ENCODE results near the gene GAA. TPM values are rescaled to one million over a fixed set of nuclear protein-coding genes. Genes with fewer than 3 reads are reported as not detected.

The GAA gene
- total RNA-seq, 1 donor = 76.7 TPM

- Histone ChIP-seq H2AFZ (ENCODE audit: low read length) (no peak overlapping the region), H3K79me2 (ENCODE audit: insufficient read depth, low read length) (no peaks in the 10 kb centered on the region), H3K9me3 (ENCODE audit: low read depth, low read length) (no peaks in the 10 kb centered on the region), H3K4me1 (ENCODE audit: insufficient read depth, low read length) (peaks cover 15% of the 10 kb centered on the region), H3K36me3 (ENCODE audit: insufficient read depth, low read length) (no peaks in the 10 kb centered on the region), H3K27ac (ENCODE audit: low read depth, low read length) (no peak overlapping the region), H3K27me3 (ENCODE audit: insufficient read depth, low read length) (no peaks in the 10 kb centered on the region), H4K20me1 (ENCODE audit: insufficient read depth, low read length) (no peaks in the 10 kb centered on the region), H3K4me3 (ENCODE audit: insufficient read depth, low read length) (no peak overlapping the region), H3K4me2 (ENCODE audit: insufficient read depth, low read length) (no peak overlapping the region)
- DNase-seq (ENCODE audit: insufficient read length, low spot score, missing footprints) = no peak
- no peak for TF ChIP-seq CTCF (IDR thresholded peaks at IDR 0.05; ENCODE audit: extremely low read depth, low read depth, low read length)
Observed at GRCh38 chr17:80072410-80072809, 29.0 kb upstream of the GAA start.

GRCh38 chr17:80080081-80080480 is 21.3 kb upstream of the GAA start:
- no peaks in the 10 kb centered on the region for H3K9me3 ChIP-seq (ENCODE audit: low read depth, low read length)
- H3K36me3 ChIP-seq (ENCODE audit: insufficient read depth, low read length) = no peaks in the 10 kb centered on the region
- no peak for TF ChIP-seq CTCF (IDR thresholded peaks at IDR 0.05; ENCODE audit: extremely low read depth, low read depth, low read length)
- no peaks in the 10 kb centered on the region for H3K27me3 ChIP-seq (ENCODE audit: insufficient read depth, low read length)
- H3K27ac ChIP-seq (ENCODE audit: low read depth, low read length) = no peak overlapping the region
- H3K79me2 ChIP-seq (ENCODE audit: insufficient read depth, low read length) = no peaks in the 10 kb centered on the region
- no peak overlapping the region for H3K4me3 ChIP-seq (ENCODE audit: insufficient read depth, low read length)
- no peak overlapping the region for H3K4me2 ChIP-seq (ENCODE audit: insufficient read depth, low read length)
- H4K20me1 ChIP-seq (ENCODE audit: insufficient read depth, low read length) = no peaks in the 10 kb centered on the region
- no peak overlapping the region for H2AFZ ChIP-seq (ENCODE audit: low read length)
- H3K4me1 ChIP-seq (ENCODE audit: insufficient read depth, low read length) = peaks cover 8% of the 10 kb centered on the region
- DNase-seq (ENCODE audit: insufficient read length, low spot score, missing footprints) = peak; percentile 76

- H3K27ac ChIP-seq (ENCODE audit: low read depth, low read length) = no peak overlapping the region
- no peak for DNase-seq (ENCODE audit: insufficient read length, low spot score, missing footprints)
- H4K20me1 ChIP-seq (ENCODE audit: insufficient read depth, low read length) = no peaks in the 10 kb centered on the region
- no peaks in the 10 kb centered on the region for H3K79me2 ChIP-seq (ENCODE audit: insufficient read depth, low read length)
- no peak overlapping the region for H3K4me2 ChIP-seq (ENCODE audit: insufficient read depth, low read length)
- peaks cover 8% of the 10 kb centered on the region for H3K4me1 ChIP-seq (ENCODE audit: insufficient read depth, low read length)
- no peaks in the 10 kb centered on the region for H3K9me3 ChIP-seq (ENCODE audit: low read depth, low read length)
- no peak for TF ChIP-seq CTCF (IDR thresholded peaks at IDR 0.05; ENCODE audit: extremely low read depth, low read depth, low read length)
- no peaks in the 10 kb centered on the region for H3K36me3 ChIP-seq (ENCODE audit: insufficient read depth, low read length)
- H3K4me3 ChIP-seq (ENCODE audit: insufficient read depth, low read length) = no peak overlapping the region
- no peaks in the 10 kb centered on the region for H3K27me3 ChIP-seq (ENCODE audit: insufficient read depth, low read length)
- no peak overlapping the region for H2AFZ ChIP-seq (ENCODE audit: low read length)
Observed at GRCh38 chr17:80081596-80081995, 19.8 kb upstream of the GAA start.

GRCh38 chr17:80082403-80083135 is 18.8 kb upstream of the GAA start:
- peak overlapping the region; percentile 79 for H2AFZ ChIP-seq (ENCODE audit: low read length)

More at GRCh38 chr17:80082403-80083135, 18.8 kb upstream of the GAA start:
- Histone ChIP-seq H3K9me3 (ENCODE audit: low read depth, low read length) (no peaks in the 10 kb centered on the region), H4K20me1 (ENCODE audit: insufficient read depth, low read length) (no peaks in the 10 kb centered on the region), H3K4me1 (ENCODE audit: insufficient read depth, low read length) (peaks cover 8% of the 10 kb centered on the region), H3K27ac (ENCODE audit: low read depth, low read length) (no peak overlapping the region), H3K4me2 (ENCODE audit: insufficient read depth, low read length) (peak overlapping the region; percentile 61), H3K4me3 (ENCODE audit: insufficient read depth, low read length) (peak overlapping the region; percentile 53), H3K27me3 (ENCODE audit: insufficient read depth, low read length) (no peaks in the 10 kb centered on the region), H3K36me3 (ENCODE audit: insufficient read depth, low read length) (no peaks in the 10 kb centered on the region), H3K79me2 (ENCODE audit: insufficient read depth, low read length) (no peaks in the 10 kb centered on the region)
- peak; percentile 64 for TF ChIP-seq CTCF (IDR thresholded peaks at IDR 0.05; ENCODE audit: extremely low read depth, low read depth, low read length)
- peak; percentile 98 for DNase-seq (ENCODE audit: insufficient read length, low spot score, missing footprints)
